AG10803 (cell line): ENCODE results near the gene YAE1.
A peak's percentile ranks its signal among the peaks of the same experiment; 100 is the strongest.

ENCODE experiments used
- DNase-seq: peaks from one replicate; pipeline ENCODE4 v3.0.0; 2010; ENCODE audit warnings: low read depth
- H3K4me3 ChIP-seq: 2 replicates; pipeline ENCODE4 v1.5.1; 2011; ENCODE audit warnings: mild to moderate bottlenecking, low read length, control low read depth
- CTCF ChIP-seq: conservative IDR thresholded peaks from 2 replicates; pipeline ENCODE4 v1.5.1; 2011; ENCODE audit warnings: mild to moderate bottlenecking, low read length, control low read depth, inconsistent platforms

Gene YAE1

GRCh38 chr7:39566023-39566921 lies at the start of gene YAE1:
TSS of gene YAE1 (plus strand) at chr7:39566404. CDS start at chr7:39566419, 15 bp downstream.
- DNase-seq = peak; percentile 73
- TF ChIP-seq CTCF = no peak
- peak within 1 kb of the TSS; percentile 96 for H3K4me3 ChIP-seq

GRCh38 chr7:39516498-39516897 lies 49.7 kb upstream of the YAE1 start:
- DNase-seq = no peak
- TF ChIP-seq CTCF = no peak
- no peak overlapping the region for H3K4me3 ChIP-seq

- no peak for DNase-seq
- H3K4me3 ChIP-seq = no peak overlapping the region
- no peak for TF ChIP-seq CTCF
These were observed 49.0 kb upstream of the YAE1 start for GRCh38 chr7:39517240-39517639.

- TF ChIP-seq CTCF = no peak
- DNase-seq = no peak
- H3K4me3 ChIP-seq = no peak overlapping the region
These were observed 40.3 kb upstream of the YAE1 start for GRCh38 chr7:39525926-39526325.

- H3K4me3 ChIP-seq = no peak overlapping the region
- DNase-seq = no peak
- no peak for TF ChIP-seq CTCF
These were observed 39.5 kb upstream of the YAE1 start for GRCh38 chr7:39526666-39527065.

GRCh38 chr7:39527296-39527695 lies 38.9 kb upstream of the YAE1 start:
- no peak overlapping the region for H3K4me3 ChIP-seq
- no peak for TF ChIP-seq CTCF
- no peak for DNase-seq

- DNase-seq = peak; percentile 14
- no peak overlapping the region for H3K4me3 ChIP-seq
- no peak for TF ChIP-seq CTCF
These were observed 38.3 kb upstream of the YAE1 start for GRCh38 chr7:39527951-39528350.
